Liver (tissue), 3 donors: ENCODE measurements around the gene LYSMD3.

Experiments used
- CTCF ChIP-seq: fragments of 150-350 bp; IDR thresholded peaks from 2 replicates; pipeline ENCODE4 v1.5.1; 2017; ENCODE audit warnings: improper control_type of control experiment, low read depth, low read length; ENCODE audit not compliant: missing input control
- RXRA ChIP-seq, 2 donors: IDR thresholded peaks; 2 replicates each; pipeline ENCODE4 v1.6.1; 2017 to 2018; ENCODE audit warnings: antibody characterized with exemption in 2 of 2, mild to moderate bottlenecking in 1 of 2
- SP1 ChIP-seq: IDR thresholded peaks from 2 replicates; pipeline ENCODE4 v1.6.1; 2018; ENCODE audit warnings: antibody characterized with exemption, mild to moderate bottlenecking
- ZBTB33 ChIP-seq: IDR thresholded peaks from 2 replicates; pipeline ENCODE4 v1.6.1; 2016; ENCODE audit warnings: antibody characterized with exemption
- donor health status: healthy.
- donor health status: healthy.

- no peak for TF ChIP-seq SP1
- TF ChIP-seq CTCF = no peak
- no peak for TF ChIP-seq RXRA (IDR thresholded peaks at IDR 0.05)
- no peak for TF ChIP-seq ZBTB33
Measured at GRCh38 chr5:90542827-90543519, 13.6 kb upstream of the LYSMD3 start.
